WTC11 (cell line): Measurements from ENCODE around the gene ZNF350. TPM values are rescaled to one million over a fixed set of nuclear protein-coding genes. Genes with fewer than 3 reads are reported as not detected.
A peak's percentile ranks its signal among the peaks of the same experiment; 100 is the strongest.

Experiments
- ATAC-seq: fragments of 200-7000 bp; cut with Tn5 transposase; 2 replicates; pipeline ENCODE4 v1.10.0; 2021; ENCODE audit warnings: mild to moderate bottlenecking, moderate library complexity
- Bru-seq: library from RNA; stranded (reverse); fragments of 400-500 nt; gene quantifications from one replicate; lab custom pipeline; 2021; lab: Mats Ljungman, UMichigan
- CTCF ChIA-PET: fragments of 300-600 bp; sonication (Branson Sonifier 250); formaldehyde crosslinking; loops from one replicate; lab custom pipeline; 2021; ENCODE audit warnings: antibody characterized with exemption; lab: Charles Lee
- POLR2A ChIA-PET: fragments of 350-600 bp; sonication (Branson Sonifier 250); formaldehyde crosslinking; loops from one replicate; lab custom pipeline; 2021; ENCODE audit warnings: antibody characterized with exemption; lab: Charles Lee
- DNase-seq: peaks from one replicate; pipeline ENCODE4 v3.0.0; 2021; ENCODE audit warnings: low spot score
- H3K27ac Mint-ChIP-seq: 2 replicates; pipeline ENCODE4 v1.8.0; 2021; ENCODE audit warnings: mixed read lengths
- H3K27me3 Mint-ChIP-seq: 2 replicates; pipeline ENCODE4 v1.8.0; 2021; ENCODE audit warnings: low read depth, mild to moderate bottlenecking, moderate library complexity, mixed read lengths
- H3K36me3 Mint-ChIP-seq: 2 replicates; pipeline ENCODE4 v1.8.0; 2021; ENCODE audit warnings: mixed read lengths
- H3K4me1 Mint-ChIP-seq: 2 replicates; pipeline ENCODE4 v1.8.0; 2022; ENCODE audit warnings: mixed read lengths
- H3K4me3 Mint-ChIP-seq: 2 replicates; pipeline ENCODE4 v1.8.0; 2021; ENCODE audit warnings: mild to moderate bottlenecking, moderate library complexity, mixed read lengths
- H3K9me3 Mint-ChIP-seq: 2 replicates; pipeline ENCODE4 v1.8.0; 2021; ENCODE audit warnings: mixed read lengths
- ATF1 ChIP-seq: sonication (generic); formaldehyde crosslinking; IDR thresholded peaks from 2 replicates; pipeline ENCODE4 v1.8.1; 2023; ENCODE audit warnings: mild to moderate bottlenecking, moderate library complexity, missing genetic modification reagents
- CDX4 ChIP-seq: fragments of 250-450 bp; sonication (Bioruptor Pico); IDR thresholded peaks from 2 replicates; pipeline ENCODE4 v1.9.0; 2021; ENCODE audit warnings: moderate library complexity, mild to moderate bottlenecking, inconsistent platforms, borderline replicate concordance
- CTCF ChIP-seq: fragments of 200-600 bp; IDR thresholded peaks from 2 replicates; pipeline ENCODE4 v1.8.0; 2022; ENCODE audit warnings: antibody characterized with exemption
- E2F4 ChIP-seq: sonication (generic); formaldehyde crosslinking; IDR thresholded peaks from 2 replicates; pipeline ENCODE4 v1.8.1; 2022; ENCODE audit warnings: low read depth, mild to moderate bottlenecking, moderate library complexity, missing genetic modification reagents, borderline replicate concordance
- EMX1 ChIP-seq: fragments of 250-450 bp; sonication (Bioruptor Pico); IDR thresholded peaks from 2 replicates; pipeline ENCODE4 v1.8.0; 2021; ENCODE audit warnings: mild to moderate bottlenecking
- ETV6 ChIP-seq: sonication (generic); formaldehyde crosslinking; IDR thresholded peaks from 2 replicates; pipeline ENCODE4 v1.8.1; 2022; ENCODE audit warnings: mild to moderate bottlenecking, missing genetic modification reagents
- FOXK1 ChIP-seq: sonication (generic); formaldehyde crosslinking; IDR thresholded peaks from 2 replicates; pipeline ENCODE4 v1.8.0; 2022; ENCODE audit warnings: mild to moderate bottlenecking, moderate library complexity, missing genetic modification reagents
- GABPB1 ChIP-seq: sonication (generic); formaldehyde crosslinking; IDR thresholded peaks from 2 replicates; pipeline ENCODE4 v1.8.1; 2023; ENCODE audit warnings: mild to moderate bottlenecking, missing genetic modification reagents
- GTF2I ChIP-seq: fragments of 250-450 bp; sonication (Bioruptor Pico); conservative IDR thresholded peaks from 2 replicates; pipeline ENCODE4 v1.4.0; 2021; ENCODE audit warnings: mild to moderate bottlenecking
- HMGA2 ChIP-seq: fragments of 250-450 bp; sonication (Bioruptor Pico); IDR thresholded peaks from 2 replicates; pipeline ENCODE4 v1.4.0; 2021; ENCODE audit warnings: mild to moderate bottlenecking, moderate library complexity
- MXD4 ChIP-seq: fragments of 250-450 bp; sonication (Bioruptor Pico); IDR thresholded peaks from 2 replicates; pipeline ENCODE4 v1.8.0; 2021; ENCODE audit warnings: mild to moderate bottlenecking, moderate library complexity, borderline replicate concordance
- MYBL2 ChIP-seq: sonication (generic); formaldehyde crosslinking; IDR thresholded peaks from 2 replicates; pipeline ENCODE4 v1.8.1; 2023; ENCODE audit warnings: mild to moderate bottlenecking, moderate library complexity, missing genetic modification reagents
- NR3C1 ChIP-seq: sonication (generic); formaldehyde crosslinking; conservative IDR thresholded peaks from 2 replicates; pipeline ENCODE4 v1.8.1; 2023; ENCODE audit warnings: low read depth, mild to moderate bottlenecking, missing genetic modification reagents
- SMAD3 ChIP-seq: sonication (generic); formaldehyde crosslinking; IDR thresholded peaks from 2 replicates; pipeline ENCODE4 v1.8.0; 2022; ENCODE audit warnings: missing genetic modification reagents, mild to moderate bottlenecking, borderline replicate concordance
- SP1 ChIP-seq: sonication (generic); formaldehyde crosslinking; conservative IDR thresholded peaks from 2 replicates; pipeline ENCODE4 v1.8.1; 2022; ENCODE audit warnings: missing genetic modification reagents
- long read RNA-seq, 3 experiments: library from RNA in 1 of 3; library from capped mRNA in 1 of 3; library from polyadenylated mRNA in 1 of 3; unstranded in 2 of 3; stranded (forward) in 1 of 3; transcript quantifications; one replicate each; pipeline ENCODE4 v2.0.0, GENCODE V29; 2021
- total RNA-seq: library from RNA; stranded (reverse); gene quantifications from 3 replicates; pipeline ENCODE4 v1.2.3, GENCODE V29; 2021
- TF ChIP-seq, protein P1 (sequence below): sonication (generic); formaldehyde crosslinking; IDR thresholded peaks from 2 replicates; pipeline ENCODE4 v1.8.1; 2022; ENCODE audit warnings: mild to moderate bottlenecking, missing genetic modification reagents, moderate library complexity, borderline replicate concordance
- TF ChIP-seq, protein P2 (sequence below): sonication (generic); formaldehyde crosslinking; IDR thresholded peaks from 2 replicates; pipeline ENCODE4 v1.8.1; 2023; ENCODE audit warnings: mild to moderate bottlenecking, moderate library complexity, missing genetic modification reagents

The ZNF350 gene
- total RNA-seq: 5.5 to 8.1 TPM (median 6.9 TPM) in 3 replicates
- Bru-seq, nascent RNA: percentile 72 among the genes with signal in this experiment
- long read RNA-seq, experiment 1, transcript ZNF350-201 (5 exons, 2,338 nt): major isoform, 18 of 24 reads
- long read RNA-seq, experiment 1, partial matches to known transcripts: 0 of 24 reads
- long read RNA-seq, experiment 1, other reads (novel, unspliced or antisense): 3 of 24 reads
- long read RNA-seq, experiment 2, partial matches to known transcripts: 0 of 7 reads
- long read RNA-seq, experiment 2, other reads (novel, unspliced or antisense): 4 of 7 reads
- long read RNA-seq, experiment 3, transcript ZNF350-201 (5 exons, 2,338 nt): major isoform, 18 of 28 reads
- long read RNA-seq, experiment 3, partial matches to known transcripts: 3 of 28 reads
- long read RNA-seq, experiment 3, other reads (novel, unspliced or antisense): 5 of 28 reads

GRCh38 chr19:51986309-51987291 is at the start of gene ZNF350:
Gene ZNF350 (minus strand): TSS chr19:51986840. CDS start chr19:51974360, 12,480 bp downstream.
- Mint-ChIP-seq H3K27me3 (no peaks in the 10 kb centered on the region; the same call in 1 of the 2 replicates), H3K4me1 (peaks cover 8% of the 10 kb centered on the region), H3K27ac (peak within 1 kb of the TSS; percentile 79), H3K9me3 (peaks cover 35% of the 10 kb centered on the region), H3K36me3 (peaks cover 23% of the 10 kb centered on the region), H3K4me3 (peak within 1 kb of the TSS; percentile 96)
- TF ChIP-seq GABPB1 (CRISPR knock-in tag): peak; percentile 60; the same call in 1 of the 2 replicates
- TF ChIP-seq EMX1 (CRISPR knock-in tag): no peak
- no peak for TF ChIP-seq CDX4 (CRISPR knock-in tag)
- TF ChIP-seq, protein P1, sequence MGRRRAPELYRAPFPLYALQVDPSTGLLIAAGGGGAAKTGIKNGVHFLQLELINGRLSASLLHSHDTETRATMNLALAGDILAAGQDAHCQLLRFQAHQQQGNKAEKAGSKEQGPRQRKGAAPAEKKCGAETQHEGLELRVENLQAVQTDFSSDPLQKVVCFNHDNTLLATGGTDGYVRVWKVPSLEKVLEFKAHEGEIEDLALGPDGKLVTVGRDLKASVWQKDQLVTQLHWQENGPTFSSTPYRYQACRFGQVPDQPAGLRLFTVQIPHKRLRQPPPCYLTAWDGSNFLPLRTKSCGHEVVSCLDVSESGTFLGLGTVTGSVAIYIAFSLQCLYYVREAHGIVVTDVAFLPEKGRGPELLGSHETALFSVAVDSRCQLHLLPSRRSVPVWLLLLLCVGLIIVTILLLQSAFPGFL: no peak
- peak; percentile 49; the same call in 1 of the 2 replicates for TF ChIP-seq SP1 (CRISPR knock-in tag)
- TF ChIP-seq E2F4 (CRISPR knock-in tag): no peak
- no peak for TF ChIP-seq ATF1 (CRISPR knock-in tag)
- peak; percentile 98 for TF ChIP-seq FOXK1 (CRISPR knock-in tag)
- TF ChIP-seq NR3C1 (CRISPR knock-in tag): no peak
- no peak for TF ChIP-seq SMAD3
- TF ChIP-seq, protein P2, sequence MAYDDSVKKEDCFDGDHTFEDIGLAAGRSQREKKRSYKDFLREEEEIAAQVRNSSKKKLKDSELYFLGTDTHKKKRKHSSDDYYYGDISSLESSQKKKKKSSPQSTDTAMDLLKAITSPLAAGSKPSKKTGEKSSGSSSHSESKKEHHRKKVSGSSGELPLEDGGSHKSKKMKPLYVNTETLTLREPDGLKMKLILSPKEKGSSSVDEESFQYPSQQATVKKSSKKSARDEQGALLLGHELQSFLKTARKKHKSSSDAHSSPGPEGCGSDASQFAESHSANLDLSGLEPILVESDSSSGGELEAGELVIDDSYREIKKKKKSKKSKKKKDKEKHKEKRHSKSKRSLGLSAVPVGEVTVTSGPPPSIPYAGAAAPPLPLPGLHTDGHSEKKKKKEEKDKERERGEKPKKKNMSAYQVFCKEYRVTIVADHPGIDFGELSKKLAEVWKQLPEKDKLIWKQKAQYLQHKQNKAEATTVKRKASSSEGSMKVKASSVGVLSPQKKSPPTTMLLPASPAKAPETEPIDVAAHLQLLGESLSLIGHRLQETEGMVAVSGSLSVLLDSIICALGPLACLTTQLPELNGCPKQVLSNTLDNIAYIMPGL: 0 out of 2 replicates have a peak, but pooled peaks have one; percentile 29
- TF ChIP-seq HMGA2 (CRISPR knock-in tag): no peak
- no peak for TF ChIP-seq MXD4
- TF ChIP-seq MYBL2 (CRISPR knock-in tag): no peak
- no peak for TF ChIP-seq GTF2I (CRISPR knock-in tag)
- TF ChIP-seq CTCF: no peak
- TF ChIP-seq ETV6 (CRISPR knock-in tag): peak; percentile 65; the same call in 1 of the 2 replicates
- ATAC-seq: peak; percentile 95
- CTCF ChIA-PET: no interaction called here
- peak; percentile 84 for DNase-seq
- POLR2A ChIA-PET: no interaction called here
